GM12872 (cell line): ENCODE data around the gene OBSL1.

Source experiments
- CTCF ChIP-seq: IDR thresholded peaks from 3 replicates; pipeline ENCODE4 v1.5.1; 2011; ENCODE audit warnings: low read depth, mild to moderate bottlenecking, low read length, moderate library complexity; ENCODE audit not compliant: insufficient read depth

Gene OBSL1

DNA sequence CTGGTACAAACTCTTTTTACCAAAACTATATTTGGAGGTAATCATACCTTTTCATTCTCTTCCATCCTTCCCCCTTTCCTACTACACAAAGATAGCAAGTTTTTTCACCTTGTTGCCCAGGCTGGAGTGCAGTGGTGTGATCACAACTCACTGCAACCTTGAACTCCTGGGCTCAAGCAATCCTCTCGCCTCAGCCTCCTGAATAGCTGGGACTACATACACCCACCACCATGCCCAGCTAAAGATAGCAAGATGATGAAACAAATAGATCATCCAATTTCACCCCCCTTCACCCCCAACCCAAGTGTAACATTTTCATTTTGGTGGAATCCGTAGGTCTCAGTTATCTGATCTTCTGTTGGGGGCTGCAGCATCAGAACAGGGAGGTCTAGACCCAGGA, 21.8 kb upstream of the OBSL1 start:
- no peak for TF ChIP-seq CTCF

- no peak for TF ChIP-seq CTCF
These were observed 21.4 kb upstream of the OBSL1 start for GRCh38 chr2:219592736-219593135.

- TF ChIP-seq CTCF = no peak
These were observed 19.8 kb upstream of the OBSL1 start for GRCh38 chr2:219591091-219591490.

DNA sequence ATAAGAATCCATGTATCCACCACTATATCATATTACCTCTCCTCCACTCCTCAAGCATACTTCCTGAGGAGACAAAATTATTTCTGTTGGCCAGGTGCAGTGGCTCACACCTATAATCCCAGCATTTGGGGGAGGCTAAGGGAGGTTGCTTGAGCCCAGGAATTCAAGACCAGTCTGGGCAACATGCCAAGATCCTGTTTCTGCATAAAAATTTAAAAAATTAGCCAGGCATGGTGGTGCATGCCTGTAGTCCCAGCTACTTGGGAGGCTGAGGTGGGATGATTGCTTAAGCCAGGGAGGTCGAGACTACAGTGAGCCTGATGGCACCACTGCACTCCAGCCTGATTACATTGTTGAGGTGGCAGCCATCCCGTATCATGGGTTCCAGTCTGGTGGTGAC, 10.0 kb upstream of the OBSL1 start:
- no peak for TF ChIP-seq CTCF

- no peak for TF ChIP-seq CTCF
These were observed 7.7 kb upstream of the OBSL1 start for GRCh38 chr2:219578811-219579613.

- TF ChIP-seq CTCF = no peak
These were observed 5.4 kb upstream of the OBSL1 start for GRCh38 chr2:219576505-219577388.
